ENCODE results near the gene KDM6A. TPM values are rescaled to one million over a fixed set of nuclear protein-coding genes. Genes with fewer than 3 reads are reported as not detected.

Gene KDM6A
- total and polyA plus RNA-seq, 2 of the 13 experiments (the other 11 are each of a cell fraction or from before 2014, with no cell fraction given): 16.7 to 18.2 TPM

GRCh38 chrX:44873415-44874276 lies 658 bp downstream of the KDM6A start (continued):
- no peak for TF ChIP-seq ZNF609 (CRISPR knock-in tag; IDR thresholded peaks at IDR 0.05; ENCODE audit: borderline replicate concordance)
- TF ChIP-seq YY1 (IDR thresholded peaks at IDR 0.05; ENCODE audit: insufficient read depth, insufficient replicate concordance, low read depth, low read length): peak; percentile 74
- no peak for TF ChIP-seq ATRX (CRISPR knock-in tag; IDR thresholded peaks at IDR 0.05; ENCODE audit: borderline replicate concordance)
- peak; percentile 79 for TF ChIP-seq RBFOX2 (IDR thresholded peaks at IDR 0.05; ENCODE audit: low read depth, low read length)
- no peak for TF ChIP-seq FOXA3 (CRISPR knock-in tag; IDR thresholded peaks at IDR 0.05)
- TF ChIP-seq IRF1 (CRISPR knock-in tag; IDR thresholded peaks at IDR 0.05; ENCODE audit: low read depth): no peak
- no peak for TF ChIP-seq ZNF451 (CRISPR knock-in tag; IDR thresholded peaks at IDR 0.05)
- TF ChIP-seq FOXM1 (CRISPR knock-in tag; IDR thresholded peaks at IDR 0.05): no peak
- TF ChIP-seq GZF1 (CRISPR knock-in tag; IDR thresholded peaks at IDR 0.05): no peak
- TF ChIP-seq SRSF1 (optimal IDR thresholded peaks at IDR 0.05; ENCODE audit: low read depth, low read length): peak; percentile 18
- no peak for TF ChIP-seq POLR2A (IDR thresholded peaks at IDR 0.05; ENCODE audit: insufficient read depth in 1 of 2, low read depth in 2 of 2, low read length in 2 of 2)
- TF ChIP-seq SP4 (CRISPR knock-in tag; IDR thresholded peaks at IDR 0.05): no peak
- TF ChIP-seq SIN3A (IDR thresholded peaks at IDR 0.05; ENCODE audit: borderline replicate concordance, low read depth, low read length): no peak
- TF ChIP-seq TIGD3 (CRISPR knock-in tag; IDR thresholded peaks at IDR 0.05; ENCODE audit: borderline replicate concordance): no peak
- TF ChIP-seq ZMYM2 (CRISPR knock-in tag; IDR thresholded peaks at IDR 0.05): no peak
- TF ChIP-seq ZBTB44 (CRISPR knock-in tag; IDR thresholded peaks at IDR 0.05): no peak
- no peak for TF ChIP-seq GATAD2A (CRISPR knock-in tag; IDR thresholded peaks at IDR 0.05)
- no peak for TF ChIP-seq SYNCRIP (IDR thresholded peaks at IDR 0.05; ENCODE audit: insufficient read depth, low read depth, low read length)
- TF ChIP-seq ZNF605 (CRISPR knock-in tag; IDR thresholded peaks at IDR 0.05): no peak
- no peak for TF ChIP-seq ZNF430 (CRISPR knock-in tag; IDR thresholded peaks at IDR 0.05)
- no peak for TF ChIP-seq ZNF720 (CRISPR knock-in tag; IDR thresholded peaks at IDR 0.05)
- TF ChIP-seq ZBTB42 (CRISPR knock-in tag; IDR thresholded peaks at IDR 0.05): peak; percentile 29; the same call in 1 of the 2 replicates
- no peak for TF ChIP-seq TRIM24 (CRISPR knock-in tag; IDR thresholded peaks at IDR 0.05)
